RWPE1 (cell line): ENCODE measurements around the gene TOP3B.
A peak's percentile ranks its signal among the peaks of the same experiment; 100 is the strongest.

Source experiments
- CTCF ChIA-PET: fragments of 350-600 bp; sonication (Branson Sonifier 250); formaldehyde crosslinking; extraction: SDS; loops from one replicate; lab custom pipeline; 2021; lab: Yijun Ruan, JAX
- POLR2A ChIA-PET: fragments of 400-600 bp; formaldehyde crosslinking; extraction: SDS; loops from one replicate; lab custom pipeline; 2020; ENCODE audit warnings: antibody characterized with exemption; ENCODE audit not compliant: low non-redundant PET; lab: Yijun Ruan, JAX
- DNase-seq: peaks from one replicate; pipeline ENCODE4 v3.0.0; 2012; ENCODE audit warnings: low spot score
- H3K27ac ChIP-seq: fragments of 450-650 bp; 2 replicates; pipeline ENCODE4 v1.5.1; 2017
- TF ChIP-seq, protein P1 (sequence below): fragments of 450-650 bp; conservative IDR thresholded peaks from 2 replicates; pipeline ENCODE4 v1.5.1; 2017; ENCODE audit warnings: low read depth, mild to moderate bottlenecking

Gene TOP3B

DNA sequence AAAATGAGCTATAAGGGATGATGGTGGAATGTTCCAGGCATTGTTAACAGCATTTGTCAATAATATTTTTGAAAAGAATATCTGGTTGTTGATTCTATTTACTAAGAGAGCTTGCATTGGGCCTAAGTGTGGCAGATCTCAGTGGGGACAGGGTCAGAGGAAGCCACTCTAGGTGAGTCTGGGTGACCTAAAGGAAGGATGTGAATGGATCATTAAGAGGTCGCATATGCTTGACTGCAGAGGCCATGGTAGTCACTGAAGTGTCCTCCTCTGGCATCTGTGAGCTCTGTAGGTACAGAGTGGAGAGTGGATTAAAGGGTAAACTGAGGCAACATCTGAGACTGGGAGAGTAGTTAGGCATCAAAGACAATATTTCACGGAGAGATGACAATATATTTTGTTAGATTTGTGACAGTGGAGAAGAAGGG, 37.9 kb upstream of the TOP3B start:
- POLR2A ChIA-PET = no interaction called here
- DNase-seq = no peak
- TF ChIP-seq, protein P1, sequence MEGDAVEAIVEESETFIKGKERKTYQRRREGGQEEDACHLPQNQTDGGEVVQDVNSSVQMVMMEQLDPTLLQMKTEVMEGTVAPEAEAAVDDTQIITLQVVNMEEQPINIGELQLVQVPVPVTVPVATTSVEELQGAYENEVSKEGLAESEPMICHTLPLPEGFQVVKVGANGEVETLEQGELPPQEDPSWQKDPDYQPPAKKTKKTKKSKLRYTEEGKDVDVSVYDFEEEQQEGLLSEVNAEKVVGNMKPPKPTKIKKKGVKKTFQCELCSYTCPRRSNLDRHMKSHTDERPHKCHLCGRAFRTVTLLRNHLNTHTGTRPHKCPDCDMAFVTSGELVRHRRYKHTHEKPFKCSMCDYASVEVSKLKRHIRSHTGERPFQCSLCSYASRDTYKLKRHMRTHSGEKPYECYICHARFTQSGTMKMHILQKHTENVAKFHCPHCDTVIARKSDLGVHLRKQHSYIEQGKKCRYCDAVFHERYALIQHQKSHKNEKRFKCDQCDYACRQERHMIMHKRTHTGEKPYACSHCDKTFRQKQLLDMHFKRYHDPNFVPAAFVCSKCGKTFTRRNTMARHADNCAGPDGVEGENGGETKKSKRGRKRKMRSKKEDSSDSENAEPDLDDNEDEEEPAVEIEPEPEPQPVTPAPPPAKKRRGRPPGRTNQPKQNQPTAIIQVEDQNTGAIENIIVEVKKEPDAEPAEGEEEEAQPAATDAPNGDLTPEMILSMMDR = no peak
- CTCF ChIA-PET = no interaction called here
- no peak overlapping the region for H3K27ac ChIP-seq

DNA sequence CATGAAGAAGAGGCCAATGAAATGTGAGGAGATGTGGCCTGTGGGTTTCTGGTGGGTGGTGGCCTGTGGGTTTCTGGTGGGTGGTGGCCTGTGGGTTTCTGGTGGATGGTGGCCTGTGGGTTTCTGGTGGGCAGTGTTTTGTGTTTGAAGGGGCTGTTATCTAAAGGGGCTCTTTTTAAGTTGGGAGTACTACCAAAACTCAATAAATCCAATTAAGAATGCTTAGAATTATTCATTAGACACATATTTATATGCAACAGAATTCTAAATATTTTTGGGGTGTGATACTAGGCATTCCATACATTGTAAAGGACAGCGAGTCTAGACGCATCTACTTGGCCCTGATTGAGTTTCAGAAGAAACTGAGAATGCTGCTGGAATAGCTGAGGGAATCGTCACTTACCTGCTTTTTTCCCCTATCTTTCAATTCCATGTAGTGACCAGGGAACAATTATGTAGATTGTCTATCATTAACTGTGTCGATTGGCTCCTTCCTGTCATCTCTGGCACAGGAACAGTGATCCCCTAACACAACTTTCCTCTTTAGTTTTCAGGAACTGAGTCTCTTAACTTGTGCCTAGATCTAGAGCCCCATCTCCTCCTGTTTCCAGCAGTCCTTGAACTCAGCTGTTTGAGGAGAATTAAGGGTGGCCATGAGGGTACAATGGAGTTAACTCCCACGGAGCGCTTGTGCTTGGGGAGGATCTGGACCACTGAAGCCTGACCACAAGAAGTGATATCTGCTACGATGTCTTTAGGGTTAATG, 37.3 kb upstream of the TOP3B start:
- CTCF ChIA-PET = no interaction called here
- peak; percentile 13 for DNase-seq
- POLR2A ChIA-PET = no interaction called here

DNA sequence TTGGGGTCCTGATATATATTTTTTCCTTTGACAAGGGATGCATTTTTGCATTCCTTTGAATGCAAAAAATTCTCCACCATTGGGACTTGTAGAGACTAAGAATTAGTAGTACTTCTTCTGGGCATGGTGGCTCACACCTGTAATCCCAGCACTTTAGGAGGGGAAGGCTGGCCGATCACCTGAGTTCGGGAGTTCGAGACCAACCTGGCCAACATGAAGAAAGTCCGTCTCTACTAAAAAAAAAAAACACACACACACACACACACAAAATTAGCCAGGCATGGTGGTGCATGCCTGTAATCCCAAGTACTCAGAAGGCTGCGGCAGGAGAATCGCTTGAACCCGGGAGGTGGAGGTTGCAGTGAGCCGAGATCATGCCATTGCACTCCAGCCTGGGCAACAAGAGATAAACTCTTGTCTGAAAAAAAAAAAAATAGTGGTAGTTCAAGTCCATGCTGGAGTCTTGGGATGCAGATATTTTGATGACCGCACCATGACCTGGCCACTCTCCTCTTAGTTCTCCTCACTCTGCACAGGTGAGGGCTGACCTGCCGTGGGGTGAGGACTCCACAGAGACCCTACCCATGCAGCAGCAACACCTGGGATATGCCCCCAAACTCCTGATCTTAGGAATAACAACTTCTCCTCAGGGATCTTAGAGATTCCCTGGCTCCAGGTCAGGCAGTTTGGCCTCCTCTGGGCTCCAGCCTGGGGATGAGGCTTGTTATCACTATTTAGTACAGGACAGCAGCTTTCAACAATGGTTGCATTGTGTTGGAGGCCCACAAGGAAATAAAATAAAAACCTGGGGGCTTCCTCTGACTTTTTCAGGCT, 36.5 kb upstream of the TOP3B start:
- ChIA-PET CTCF (no interaction called here), POLR2A (no interaction called here)
- no peak for DNase-seq
- TF ChIP-seq, protein P1 = no peak
- H3K27ac ChIP-seq = no peak overlapping the region

More for the DNA sequence above, 37.3 kb upstream of the TOP3B start:
- TF ChIP-seq, protein P1 = no peak
- H3K27ac ChIP-seq = no peak overlapping the region

DNA sequence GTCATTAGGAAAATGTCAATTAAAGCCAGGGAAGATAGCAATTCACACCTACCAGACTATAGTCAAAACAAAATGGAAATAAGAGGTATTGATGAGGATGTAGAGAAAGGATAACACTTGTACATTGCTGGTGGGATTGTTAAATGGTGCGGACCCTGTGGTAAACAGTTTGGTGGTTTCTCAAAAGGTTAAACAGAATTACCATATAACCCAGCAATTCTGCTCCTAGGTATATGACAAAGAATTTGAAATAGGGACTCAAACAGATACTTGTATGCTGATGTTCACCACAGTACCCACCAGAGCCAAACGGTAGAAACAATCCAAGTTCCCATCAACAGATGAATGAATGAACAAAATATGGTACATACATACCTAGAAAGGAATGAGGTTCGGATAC, 33.0 kb upstream of the TOP3B start:
- POLR2A ChIA-PET = no interaction called here
- TF ChIP-seq, protein P1 = no peak
- CTCF ChIA-PET = no interaction called here
- no peak overlapping the region for H3K27ac ChIP-seq
- DNase-seq = no peak

DNA sequence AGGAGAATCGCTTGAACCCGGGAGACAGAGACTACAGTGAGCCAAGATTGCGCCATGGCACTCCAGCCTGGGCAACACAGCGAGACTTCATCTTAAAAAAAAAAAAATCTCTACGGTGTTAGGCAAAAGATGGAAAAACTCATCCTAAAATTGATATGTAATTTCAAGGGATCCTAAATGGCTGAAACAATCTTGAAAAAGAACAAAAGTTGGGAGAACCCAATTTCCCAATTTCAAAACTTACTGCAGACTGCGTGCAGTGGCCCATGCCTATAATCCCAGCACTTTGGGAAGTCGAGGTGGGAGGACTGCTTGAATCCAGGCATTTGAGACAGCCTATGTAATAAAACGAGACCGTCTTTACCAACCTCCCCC, 31.7 kb upstream of the TOP3B start:
- ChIA-PET CTCF (no interaction called here), POLR2A (no interaction called here)
- no peak overlapping the region for H3K27ac ChIP-seq
- TF ChIP-seq, protein P1 = no peak
- no peak for DNase-seq

DNA sequence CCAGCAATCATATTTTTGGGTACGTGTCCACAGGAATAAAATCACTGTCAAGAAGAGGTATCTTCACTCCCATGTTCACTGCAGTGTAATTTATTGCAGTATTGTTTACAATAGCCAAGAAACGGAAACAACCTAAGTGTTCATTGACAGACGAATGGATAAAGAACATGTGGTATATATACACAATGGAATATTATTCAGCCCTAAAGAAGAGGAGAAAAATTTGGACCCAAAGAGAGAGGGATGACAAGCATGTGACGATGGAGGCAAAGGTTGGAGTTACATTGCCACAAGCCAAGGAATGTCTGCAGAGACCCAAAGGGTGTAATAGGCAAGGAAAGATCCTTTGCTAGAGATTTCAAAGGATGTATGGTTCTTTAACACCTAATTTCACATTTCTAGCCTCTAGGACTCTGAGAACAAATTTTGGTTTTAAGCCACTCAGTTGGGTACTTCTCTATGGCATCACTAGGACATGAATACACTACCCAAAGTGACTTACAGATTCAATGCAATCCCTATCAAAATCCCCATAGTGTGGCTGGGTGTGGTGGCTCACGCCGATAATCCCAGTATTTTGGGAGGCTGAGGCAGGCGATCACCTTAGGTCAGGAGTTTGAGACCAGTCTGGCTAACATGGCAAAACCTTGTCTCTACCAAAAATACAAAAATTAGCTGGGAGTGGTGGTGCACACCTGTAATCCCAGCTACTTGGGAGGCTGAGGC, 31.1 kb upstream of the TOP3B start:
- no peak for DNase-seq
- ChIA-PET POLR2A (no interaction called here), CTCF (no interaction called here)
- H3K27ac ChIP-seq = no peak overlapping the region
- TF ChIP-seq, protein P1 = no peak
